Activated CD4-positive, CD25-positive, alpha-beta regulatory T cell (primary cell): ENCODE results near the gene FOXP1.

Experiments used
- DNase-seq, 4 experiments: peaks; one replicate each; lab custom pipeline; 2025; lab: John Stamatoyannopoulos, UW

Gene FOXP1

DNA sequence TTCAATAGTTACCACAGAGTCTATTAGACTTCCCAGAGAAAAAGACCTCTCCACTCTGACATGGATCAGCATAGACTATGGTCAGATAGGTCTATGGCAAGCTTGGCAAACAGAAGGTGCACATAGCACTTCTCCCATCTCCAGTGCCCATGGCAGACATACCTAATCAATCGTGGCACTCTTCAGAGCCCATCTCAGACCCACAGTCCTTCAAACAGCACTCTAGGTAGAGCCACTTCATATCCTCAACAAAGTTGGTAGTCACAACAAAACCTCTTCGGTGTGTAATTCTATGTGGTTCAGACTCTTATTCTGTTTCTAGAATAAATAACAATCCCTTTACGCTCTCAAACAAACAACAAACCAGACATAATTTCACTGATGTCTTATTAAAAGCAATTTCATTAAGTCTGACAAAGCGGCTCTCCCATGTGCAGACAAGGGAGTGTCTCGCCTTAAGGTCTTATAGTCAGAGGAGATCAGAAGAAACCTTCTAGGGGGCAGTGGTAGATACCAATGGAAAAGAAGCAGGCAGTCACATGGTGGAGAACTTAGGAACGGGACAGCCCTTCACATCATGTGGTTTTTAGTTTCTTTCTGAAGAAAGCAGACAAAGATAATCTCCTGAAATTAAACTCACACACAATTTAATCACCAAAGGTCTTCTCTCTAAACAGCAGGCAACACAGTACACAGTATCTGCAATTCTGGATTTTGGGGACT is 483.4 kb downstream of the FOXP1 start:
- DNase-seq = no peak

DNA sequence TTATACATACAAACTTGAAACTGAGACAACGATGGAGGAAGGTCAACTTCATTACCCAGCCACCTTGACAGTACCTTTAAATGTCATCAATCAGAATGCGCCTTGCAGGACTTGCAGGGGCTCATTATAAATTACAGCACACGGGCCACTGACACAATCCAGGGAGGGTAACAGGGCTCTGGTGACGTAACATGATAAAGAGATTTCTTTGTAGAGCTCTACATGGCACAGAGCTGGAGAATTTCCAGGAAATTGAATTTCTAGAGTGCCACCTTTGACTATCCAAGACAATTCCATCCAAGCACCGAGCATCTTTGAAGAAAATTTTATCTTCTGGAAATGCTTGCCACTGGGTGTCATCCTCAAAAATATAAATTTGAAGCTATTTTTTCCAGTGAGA is 486.0 kb downstream of the FOXP1 start:
- no peak for DNase-seq

DNA sequence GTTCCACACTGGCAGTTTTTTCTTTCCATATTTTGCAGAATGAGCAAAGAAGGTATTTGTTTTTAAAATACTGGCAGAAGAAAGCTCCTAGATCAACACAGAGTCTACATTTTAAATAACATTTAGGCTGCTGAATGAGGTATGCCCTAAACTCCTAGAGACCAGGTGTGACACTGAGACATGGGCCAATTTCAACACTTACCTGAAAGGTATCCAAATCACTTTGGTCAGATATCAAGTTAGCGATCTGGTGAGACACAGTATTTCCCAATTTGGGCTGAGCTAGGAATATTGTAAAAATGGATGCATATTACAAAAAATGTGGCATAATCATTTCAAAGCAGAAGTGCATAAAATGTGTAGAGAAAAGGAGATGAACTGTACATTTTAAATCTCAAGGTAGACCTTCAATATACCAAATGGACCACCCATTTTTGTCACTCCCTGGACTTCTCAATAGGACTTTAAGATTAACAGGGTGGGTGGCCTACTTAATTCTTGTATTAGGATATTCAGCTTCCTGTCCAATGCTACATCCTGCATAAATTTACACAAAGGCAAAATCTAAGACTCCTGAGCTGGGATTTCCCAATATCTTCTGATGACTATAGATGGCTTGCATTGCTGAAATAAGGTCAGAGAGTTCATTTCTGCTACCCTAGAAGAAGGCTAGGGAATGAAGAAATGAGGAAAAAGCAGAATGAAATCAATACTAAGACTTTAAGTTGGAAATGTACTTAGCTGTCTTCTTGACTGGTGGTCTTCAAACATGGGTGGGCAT is 487.8 kb downstream of the FOXP1 start:
- no peak for DNase-seq

DNA sequence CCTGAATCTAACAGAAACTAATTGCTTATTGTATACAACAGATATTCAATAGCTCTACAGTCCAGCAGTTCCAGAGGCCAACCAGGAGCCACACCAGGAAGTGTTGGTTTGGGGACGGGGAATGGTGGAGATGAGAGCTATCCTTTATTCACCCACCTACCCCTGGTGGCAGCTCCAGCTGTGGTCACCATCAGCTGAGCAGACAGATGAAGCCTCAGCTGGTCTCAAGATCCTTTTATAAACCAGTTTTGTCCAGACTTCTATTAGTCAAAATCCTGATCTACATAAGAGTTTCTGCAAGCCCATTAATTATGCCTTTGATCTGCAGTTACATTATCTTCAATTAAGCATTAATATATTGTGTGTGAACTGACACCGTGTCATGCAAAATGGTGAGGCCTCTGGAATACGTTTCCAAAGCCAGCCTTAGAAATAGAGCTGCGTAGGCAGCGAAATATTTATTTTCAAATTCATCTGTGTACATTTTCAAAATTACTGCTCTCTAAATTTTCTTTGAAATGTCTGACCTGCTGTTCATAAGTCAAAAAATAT is 488.8 kb downstream of the FOXP1 start:
- no peak for DNase-seq

DNA sequence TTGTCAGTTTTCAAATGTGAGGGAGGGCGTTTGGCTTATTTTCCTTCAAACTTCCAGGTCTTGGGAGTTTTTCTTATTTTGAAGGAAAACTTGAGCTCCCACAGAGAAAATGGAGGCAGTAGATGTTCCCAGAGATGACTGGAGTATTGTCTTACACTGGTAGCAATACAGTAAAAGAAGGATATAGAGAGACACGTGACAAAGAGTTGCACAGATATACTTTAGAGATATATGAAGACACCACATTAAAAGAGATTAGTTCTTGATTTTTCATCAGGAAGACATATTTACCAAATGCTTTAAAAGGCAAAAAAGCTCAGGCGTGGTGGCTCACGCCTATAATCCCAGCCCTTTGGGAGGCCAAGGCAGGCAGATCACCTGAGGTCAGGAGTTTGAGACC is 490.9 kb downstream of the FOXP1 start:
- DNase-seq = no peak

- DNase-seq = no peak
Observed at GRCh38 chr3:71090207-71090606, 493.3 kb downstream of the FOXP1 start.

- no peak for DNase-seq
Observed at GRCh38 chr3:71089271-71089847, 494.2 kb downstream of the FOXP1 start.

GRCh38 chr3:71088742-71089141 is 494.8 kb downstream of the FOXP1 start:
- DNase-seq = no peak

- no peak for DNase-seq
Observed at GRCh38 chr3:71088019-71088708, 495.4 kb downstream of the FOXP1 start.

- no peak for DNase-seq
Observed at GRCh38 chr3:71087143-71088018, 496.1 kb downstream of the FOXP1 start.

GRCh38 chr3:71086777-71087142 is 496.8 kb downstream of the FOXP1 start:
- no peak for DNase-seq

DNA sequence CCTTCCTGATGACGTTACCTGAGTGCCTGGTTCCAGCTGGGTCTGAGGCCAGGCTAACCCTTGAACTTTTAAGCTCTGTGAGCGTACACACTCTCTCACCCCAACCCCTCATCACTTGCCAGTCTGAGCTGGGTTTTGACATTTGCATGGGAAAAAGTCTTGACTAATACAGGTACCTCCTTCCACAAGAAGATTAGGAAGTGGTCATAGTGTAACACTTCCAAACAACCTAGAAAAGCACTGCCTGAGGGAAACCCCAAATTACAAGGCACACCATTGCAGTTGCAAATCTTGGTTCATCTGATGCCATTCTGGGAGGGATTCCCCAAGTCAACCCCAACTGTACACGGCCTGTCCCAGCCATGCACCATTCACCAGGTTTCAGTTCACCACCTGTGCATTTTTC is 499.8 kb downstream of the FOXP1 start:
- DNase-seq = no peak

DNA sequence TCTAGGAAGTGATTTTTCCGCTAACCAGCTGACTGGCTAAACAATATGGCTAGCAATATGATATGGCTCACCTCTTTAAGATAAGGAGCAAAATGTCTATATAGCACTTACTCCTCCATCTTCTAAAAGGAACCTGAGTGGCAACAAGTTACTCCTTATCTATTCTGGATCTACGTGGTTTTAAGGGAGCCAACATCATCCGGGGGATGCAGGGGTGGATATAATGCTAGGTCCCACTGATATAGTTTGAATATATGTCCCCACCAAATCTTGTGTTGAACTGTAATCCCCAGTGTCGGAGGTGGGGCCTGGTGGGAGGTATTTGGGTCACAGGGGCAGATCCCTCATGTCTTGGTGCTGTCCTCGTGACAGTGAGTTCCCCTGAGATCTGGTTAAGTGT is 500.7 kb downstream of the FOXP1 start:
- no peak for DNase-seq

DNA sequence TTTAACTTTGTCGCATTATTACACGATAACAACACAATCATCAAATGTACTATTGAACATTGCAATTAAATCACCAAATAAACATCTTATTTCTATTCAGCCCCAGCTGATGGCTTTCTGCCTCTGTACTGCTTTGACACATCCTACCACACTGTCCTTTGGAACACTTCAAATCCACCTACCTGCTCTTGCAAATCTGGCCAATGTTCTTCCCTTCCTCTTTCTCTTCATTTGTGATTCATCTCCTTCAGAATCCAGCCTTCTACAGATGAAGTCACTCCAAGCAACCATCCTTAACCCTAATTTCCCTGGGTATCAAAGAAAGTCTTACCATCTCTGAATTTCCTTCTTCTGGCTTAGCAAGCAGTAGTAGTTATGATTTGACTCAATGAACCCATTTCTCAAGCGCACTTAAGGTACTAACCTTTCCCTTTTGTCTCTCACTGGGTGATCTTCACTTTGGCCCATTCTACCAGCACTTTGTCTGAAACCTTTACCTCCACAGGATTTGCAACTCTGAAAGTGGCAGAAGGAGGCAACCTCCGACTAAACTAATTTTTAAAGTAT is 502.9 kb downstream of the FOXP1 start:
- no peak for DNase-seq

DNA sequence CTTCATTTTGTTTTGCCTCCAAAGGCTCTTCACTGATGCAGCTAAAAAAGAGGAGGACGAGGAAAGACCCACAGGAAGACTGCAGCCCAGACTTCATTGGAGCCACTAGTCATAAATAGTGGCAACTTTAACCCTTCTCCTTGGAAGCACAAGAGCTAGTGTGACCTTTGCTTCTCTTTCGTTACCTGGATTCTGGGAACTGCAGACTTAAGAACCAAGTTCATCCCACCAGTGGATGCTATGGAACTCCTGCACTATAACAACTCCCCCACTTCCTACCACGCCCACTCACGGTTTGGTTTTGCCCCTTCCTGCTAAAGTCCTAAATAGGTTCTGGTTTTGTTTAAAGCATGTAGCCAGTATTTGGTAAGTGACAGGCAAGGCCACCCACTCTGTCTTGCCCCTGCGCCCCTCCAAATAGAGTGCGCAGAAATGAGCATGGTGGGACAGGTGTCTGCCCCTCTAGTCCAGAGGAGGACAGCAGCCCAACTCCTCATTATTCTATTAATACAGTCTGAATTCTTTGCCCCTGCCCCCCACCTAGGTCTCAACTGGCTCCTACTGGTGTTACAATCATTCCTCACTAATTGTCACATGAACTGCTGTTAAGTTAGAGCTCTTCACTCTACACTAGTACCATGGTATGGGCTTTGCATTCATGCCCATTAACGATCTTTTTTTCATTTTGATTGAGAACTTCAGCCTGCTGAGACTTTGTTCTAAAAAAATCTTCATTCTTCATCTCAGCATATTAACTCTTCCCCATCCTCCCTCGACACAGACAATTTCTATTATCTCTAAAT is 504.6 kb downstream of the FOXP1 start:
- DNase-seq = no peak

DNA sequence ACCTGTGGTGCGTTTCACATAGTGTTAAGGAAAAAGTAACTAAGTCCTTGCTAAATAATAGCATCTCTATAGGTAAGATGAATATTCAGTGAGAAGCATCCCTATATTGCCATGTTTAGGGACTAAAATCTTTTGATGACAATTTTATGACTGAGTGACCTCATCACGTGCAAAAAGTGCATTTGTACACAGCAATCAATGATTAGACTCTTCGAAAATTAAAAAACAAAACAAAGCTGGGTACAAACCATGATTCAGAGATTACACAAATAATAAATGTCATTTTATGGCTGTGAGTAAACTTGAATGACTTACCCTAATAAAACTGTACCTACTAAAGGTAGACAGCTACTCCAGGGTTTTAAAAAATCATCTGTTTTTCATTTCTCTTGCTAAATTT is 505.3 kb downstream of the FOXP1 start:
- no peak for DNase-seq

DNA sequence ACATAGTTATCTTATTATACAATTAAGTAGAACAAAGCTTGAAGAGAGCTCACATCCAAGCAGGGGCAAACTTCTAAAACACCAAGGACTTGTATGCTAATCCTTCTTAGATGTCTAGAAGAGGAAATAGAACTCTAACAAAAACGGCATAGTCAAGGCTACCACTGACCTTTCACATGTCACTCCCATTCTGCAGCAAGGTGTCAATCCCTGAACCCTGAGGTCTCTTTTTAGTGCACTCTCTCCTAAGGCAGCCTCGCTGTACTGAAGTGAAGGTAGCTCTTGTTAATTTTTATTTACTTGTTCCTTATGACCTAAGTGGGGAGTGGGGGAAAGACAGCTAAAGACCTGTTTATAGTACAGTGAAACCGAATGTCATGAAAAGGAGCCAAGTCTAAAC is 506.5 kb downstream of the FOXP1 start:
- no peak for DNase-seq

- no peak for DNase-seq
Observed at GRCh38 chr3:71076361-71077002, 507.0 kb downstream of the FOXP1 start.

GRCh38 chr3:71075494-71075893 is 508.0 kb downstream of the FOXP1 start:
- no peak for DNase-seq

DNA sequence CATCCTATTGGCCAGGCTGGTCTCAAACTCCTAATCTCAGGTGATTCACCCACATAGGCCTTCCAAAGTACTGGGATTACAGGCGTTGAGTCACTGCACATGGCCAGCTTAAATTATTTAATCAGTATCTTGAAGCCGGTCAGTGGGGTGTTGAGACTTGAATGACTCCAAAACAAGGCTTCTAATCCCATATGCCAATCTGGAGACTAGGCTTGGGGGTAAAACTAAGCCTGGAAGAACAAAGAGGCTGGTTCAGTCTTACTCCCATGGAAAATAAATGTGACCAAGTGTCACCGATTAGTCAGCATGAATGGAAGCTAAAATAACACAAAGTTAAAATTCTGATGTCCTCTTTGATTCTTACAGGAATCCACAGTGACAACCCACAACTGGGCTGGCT is 509.1 kb downstream of the FOXP1 start:
- no peak for DNase-seq
